A673 (cell line): ENCODE data around the gene AARS2.

Experiments
- EZH2 ChIP-seq: fragments of 200-600 bp; sonication (generic); IDR thresholded peaks from 2 replicates; pipeline ENCODE4 v1.6.1; 2017; ENCODE audit warnings: borderline replicate concordance, low read depth, mild to moderate bottlenecking, mixed read lengths, antibody characterized with exemption, low read length; ENCODE audit not compliant: poor library complexity, severe bottlenecking
- TF ChIP-seq, protein P1 (sequence below): fragments of 300-800, 200-600 bp; sonication (generic); conservative IDR thresholded peaks from 2 replicates; pipeline ENCODE4 v1.5.1; 2017; ENCODE audit warnings: low read depth, mild to moderate bottlenecking, antibody characterized with exemption, low read length, moderate library complexity, mixed read lengths

DNA sequence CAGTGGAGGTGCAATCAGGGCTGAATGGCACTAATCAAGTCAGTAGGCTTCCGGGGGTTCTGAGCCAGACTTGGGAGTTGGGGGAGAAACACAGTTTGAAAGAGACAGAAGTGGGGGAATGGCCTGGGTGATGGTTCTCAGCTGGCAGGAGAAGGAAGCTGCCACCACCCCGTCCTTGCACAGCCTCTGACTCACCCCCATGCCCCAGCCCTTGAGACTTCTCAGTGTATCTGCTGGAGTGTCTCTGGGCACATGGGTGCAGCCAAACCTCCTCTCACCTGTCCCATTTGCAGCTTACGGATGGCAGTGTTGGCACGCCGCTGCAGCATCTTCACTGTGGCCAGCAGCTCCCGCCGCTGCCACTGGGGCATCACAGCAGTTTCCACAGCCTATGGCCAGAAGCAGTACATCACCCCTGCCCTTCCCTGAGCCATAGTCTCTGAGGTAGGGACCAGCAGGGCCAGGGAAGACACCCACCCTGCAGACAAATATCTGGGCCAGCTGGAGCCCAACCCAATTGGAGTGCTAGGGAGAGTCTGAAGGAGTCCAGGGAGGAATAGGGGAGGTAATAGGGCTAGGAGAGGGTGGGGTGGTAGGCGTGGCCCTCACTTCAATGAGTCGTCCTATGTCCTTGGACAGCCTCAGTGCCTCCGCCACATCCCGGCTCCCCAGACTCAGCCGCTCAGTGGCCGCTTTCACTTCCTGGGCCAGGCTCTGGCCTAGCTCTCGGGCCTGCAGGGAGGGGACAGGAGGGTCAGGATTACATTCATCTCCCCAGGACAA lies 11.2 kb downstream of the AARS2 start:
- TF ChIP-seq, protein P1, sequence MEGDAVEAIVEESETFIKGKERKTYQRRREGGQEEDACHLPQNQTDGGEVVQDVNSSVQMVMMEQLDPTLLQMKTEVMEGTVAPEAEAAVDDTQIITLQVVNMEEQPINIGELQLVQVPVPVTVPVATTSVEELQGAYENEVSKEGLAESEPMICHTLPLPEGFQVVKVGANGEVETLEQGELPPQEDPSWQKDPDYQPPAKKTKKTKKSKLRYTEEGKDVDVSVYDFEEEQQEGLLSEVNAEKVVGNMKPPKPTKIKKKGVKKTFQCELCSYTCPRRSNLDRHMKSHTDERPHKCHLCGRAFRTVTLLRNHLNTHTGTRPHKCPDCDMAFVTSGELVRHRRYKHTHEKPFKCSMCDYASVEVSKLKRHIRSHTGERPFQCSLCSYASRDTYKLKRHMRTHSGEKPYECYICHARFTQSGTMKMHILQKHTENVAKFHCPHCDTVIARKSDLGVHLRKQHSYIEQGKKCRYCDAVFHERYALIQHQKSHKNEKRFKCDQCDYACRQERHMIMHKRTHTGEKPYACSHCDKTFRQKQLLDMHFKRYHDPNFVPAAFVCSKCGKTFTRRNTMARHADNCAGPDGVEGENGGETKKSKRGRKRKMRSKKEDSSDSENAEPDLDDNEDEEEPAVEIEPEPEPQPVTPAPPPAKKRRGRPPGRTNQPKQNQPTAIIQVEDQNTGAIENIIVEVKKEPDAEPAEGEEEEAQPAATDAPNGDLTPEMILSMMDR: no peak
- no peak for TF ChIP-seq EZH2
